IPS DF 4.7 (cell line): ENCODE data around the gene FAM9C.
"Not testable (repeated sequence)": the region's sequence is repeated elsewhere in the genome, so short reads cannot be mapped to it uniquely, and the experiment has no call there.

Experiments
- DNase-seq: peaks from one replicate; pipeline ENCODE4 v3.0.0-alpha.2; 2013; ENCODE audit warnings: low spot score; ENCODE audit errors: extremely low read depth

Gene FAM9C

DNA sequence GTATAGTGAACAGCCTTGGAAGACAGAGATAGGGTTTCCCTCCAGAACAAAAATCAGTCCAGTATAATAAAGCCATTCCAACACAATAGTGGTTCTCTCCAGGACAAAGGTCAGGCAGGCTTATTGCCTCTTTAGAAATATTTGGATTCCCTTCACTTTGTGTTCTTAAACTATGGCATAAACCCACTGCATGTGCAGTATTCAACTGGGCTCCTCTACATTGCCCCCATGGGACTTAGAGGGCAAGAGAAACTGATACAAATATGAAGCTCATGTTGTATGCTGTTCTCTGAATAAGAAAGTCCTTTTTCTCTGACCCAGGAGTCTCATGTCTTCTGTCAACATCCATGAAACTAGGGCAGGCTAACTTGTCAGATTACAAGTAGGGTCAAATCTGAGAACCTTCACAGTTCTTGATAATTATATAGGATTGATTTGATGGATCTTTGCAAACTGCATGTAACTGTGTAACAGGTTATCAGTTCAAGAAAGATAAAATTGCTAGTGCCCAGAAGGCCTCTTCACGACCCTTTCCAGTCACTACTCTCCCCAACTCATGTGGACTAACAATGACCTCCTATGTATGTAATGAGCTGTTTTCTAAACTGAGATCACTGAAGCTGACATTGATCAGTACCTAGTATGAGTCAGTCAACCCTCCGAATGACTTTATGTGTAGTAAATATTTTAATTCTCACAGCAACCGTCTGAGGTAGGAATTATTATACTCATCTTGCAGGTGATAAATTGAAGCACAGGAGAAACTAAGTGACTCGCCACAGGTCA, 31.9 kb upstream of the FAM9C start:
- no peak for DNase-seq

- no peak for DNase-seq
Measured at GRCh38 chrX:13074297-13075262, 30.2 kb upstream of the FAM9C start.

DNA sequence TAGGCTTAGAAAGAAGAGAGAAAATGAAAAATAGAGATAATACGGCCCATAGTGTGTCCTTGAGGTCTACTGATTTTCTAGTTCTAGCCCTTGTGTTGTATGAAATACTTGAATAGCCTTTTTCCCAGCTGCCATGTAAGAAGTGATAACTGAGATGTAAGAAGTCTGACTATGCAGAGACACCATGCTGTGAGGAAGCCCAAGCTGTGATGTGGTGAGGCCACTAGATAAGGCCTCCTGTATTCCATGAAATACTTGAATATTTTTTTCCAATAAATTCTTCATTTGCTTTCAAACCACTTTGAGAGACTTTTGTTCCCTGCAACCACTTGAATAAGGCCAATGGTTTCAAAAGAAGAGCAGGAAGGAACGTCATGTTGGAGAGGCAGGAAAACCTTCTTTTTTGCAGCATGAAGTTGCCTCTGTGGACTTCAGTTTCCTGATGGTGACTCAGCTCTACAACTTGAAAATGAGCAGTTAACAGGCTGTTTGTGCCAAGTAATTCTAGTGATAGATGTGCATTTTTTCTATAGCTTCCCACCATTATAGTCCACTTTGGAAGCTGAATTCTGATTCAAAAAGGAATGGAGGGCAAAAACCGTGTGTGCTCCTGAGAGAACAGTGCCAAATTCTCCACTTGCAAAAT, 25.5 kb upstream of the FAM9C start:
- no peak for DNase-seq

GRCh38 chrX:13068651-13069050, 24.2 kb upstream of the FAM9C start:
- no peak for DNase-seq

- no peak for DNase-seq
Measured at GRCh38 chrX:13067773-13068172, 23.4 kb upstream of the FAM9C start.

GRCh38 chrX:13066391-13066790, 22.0 kb upstream of the FAM9C start:
- no peak for DNase-seq

DNA sequence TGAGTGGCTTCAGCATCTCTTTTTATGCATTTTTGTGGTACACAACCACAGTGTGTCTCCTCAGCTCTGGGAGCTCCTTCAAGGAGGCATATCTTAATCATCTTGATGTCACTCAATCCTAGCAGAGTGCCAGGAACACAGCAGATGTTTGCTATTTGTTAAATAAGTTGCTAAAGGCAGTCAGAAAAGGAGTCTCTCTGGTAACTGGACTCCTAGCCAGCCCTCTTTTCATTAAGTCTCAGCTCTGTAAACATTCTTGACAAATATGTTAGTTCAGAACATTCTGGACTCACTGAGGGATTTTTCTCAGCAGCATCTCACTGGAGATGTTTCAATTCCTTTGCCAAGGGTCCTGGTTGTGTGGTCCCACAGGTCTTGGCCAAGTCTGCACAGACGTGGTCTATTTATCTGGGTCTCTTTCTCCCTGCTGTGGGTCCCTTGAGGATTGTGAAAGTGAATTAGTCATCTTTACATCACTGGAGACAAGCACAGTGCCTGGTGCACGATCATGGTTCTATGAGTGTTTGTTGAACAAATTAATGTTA, 20.3 kb upstream of the FAM9C start:
- no peak for DNase-seq

DNA sequence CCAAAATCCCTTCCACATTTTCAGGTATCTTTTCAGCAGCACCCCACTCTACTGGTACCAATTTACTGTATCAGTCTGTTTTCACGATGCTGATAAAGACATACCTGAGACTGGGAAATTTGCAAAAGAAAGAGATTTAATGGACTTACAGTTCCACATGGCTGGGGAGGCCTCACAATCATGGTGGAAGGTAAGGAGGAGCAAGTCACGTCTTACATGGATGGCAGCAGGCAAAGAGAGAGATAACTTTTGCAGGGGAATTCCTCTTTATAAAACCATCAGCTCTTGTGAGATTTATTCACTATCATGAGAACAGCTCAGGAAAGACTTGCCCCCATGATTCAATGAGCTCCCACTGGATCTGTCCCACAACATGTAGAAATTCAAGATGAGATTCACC, 18.7 kb upstream of the FAM9C start:
- DNase-seq: not testable (repeated sequence)

GRCh38 chrX:13062331-13062730, 17.9 kb upstream of the FAM9C start:
- DNase-seq: not testable (repeated sequence)

DNA sequence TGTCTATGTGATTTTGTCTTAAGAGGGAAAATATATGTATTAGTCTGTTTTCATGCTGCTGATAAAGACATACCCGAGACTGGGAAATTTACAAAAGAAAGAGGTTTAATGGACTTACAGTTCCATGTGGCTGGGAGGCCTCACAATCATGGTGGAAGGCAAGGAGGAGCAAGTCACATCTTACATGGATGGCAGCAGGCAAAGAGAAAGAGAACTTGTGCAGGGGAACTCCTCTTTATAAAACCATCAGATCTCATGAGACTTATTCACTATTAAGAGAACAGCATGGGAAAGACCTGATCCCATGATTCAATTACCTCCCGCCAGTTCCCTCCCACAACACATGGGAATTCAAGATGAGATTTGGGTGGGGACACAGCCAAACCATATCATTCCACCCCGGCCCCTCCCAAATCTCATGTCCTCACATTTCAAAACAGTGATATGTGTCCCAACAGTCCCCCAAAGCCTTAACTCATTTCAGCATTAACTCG, 16.8 kb upstream of the FAM9C start:
- not testable (repeated sequence) for DNase-seq

DNA sequence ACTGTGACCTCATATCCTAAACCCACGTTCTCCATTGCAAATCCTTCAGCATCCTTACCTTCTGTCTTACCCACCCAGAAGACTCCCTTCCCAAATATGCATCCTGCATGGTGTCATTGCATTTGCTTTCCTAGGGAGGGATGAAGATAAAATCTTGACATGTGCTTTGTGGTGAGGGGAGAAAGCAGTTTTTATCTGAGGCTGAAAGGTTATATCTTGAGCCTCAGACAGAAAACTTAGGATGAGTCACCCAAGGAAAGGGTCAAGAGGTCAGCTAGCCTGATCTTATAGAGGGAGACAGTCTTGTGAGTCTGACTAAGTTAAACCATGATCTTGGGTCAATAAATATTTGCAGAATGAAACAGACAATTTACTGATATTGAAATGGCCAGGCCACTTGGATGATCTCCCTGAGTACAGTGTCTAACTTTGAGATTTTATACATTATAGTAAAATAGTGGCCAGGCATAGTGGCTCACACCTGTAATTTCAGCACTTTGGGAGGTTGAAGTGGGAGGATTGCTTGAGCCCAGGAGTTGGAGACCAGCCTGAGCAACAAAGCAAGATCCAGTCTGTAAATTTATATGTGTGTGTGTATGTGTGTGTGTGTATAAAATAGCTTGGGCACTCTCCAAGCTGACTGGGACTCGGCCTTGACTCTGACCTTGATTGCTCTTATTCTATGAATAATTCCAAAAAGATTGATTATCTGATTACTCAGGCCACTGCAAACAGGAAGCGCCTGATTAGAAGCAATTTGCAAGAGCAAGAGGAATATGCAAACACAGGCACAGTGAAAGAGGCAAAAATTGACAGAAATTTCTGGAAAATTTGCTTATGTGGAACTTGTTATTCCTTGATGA, 15.4 kb upstream of the FAM9C start:
- no peak for DNase-seq

GRCh38 chrX:13055486-13055885, 11.1 kb upstream of the FAM9C start:
- no peak for DNase-seq

DNA sequence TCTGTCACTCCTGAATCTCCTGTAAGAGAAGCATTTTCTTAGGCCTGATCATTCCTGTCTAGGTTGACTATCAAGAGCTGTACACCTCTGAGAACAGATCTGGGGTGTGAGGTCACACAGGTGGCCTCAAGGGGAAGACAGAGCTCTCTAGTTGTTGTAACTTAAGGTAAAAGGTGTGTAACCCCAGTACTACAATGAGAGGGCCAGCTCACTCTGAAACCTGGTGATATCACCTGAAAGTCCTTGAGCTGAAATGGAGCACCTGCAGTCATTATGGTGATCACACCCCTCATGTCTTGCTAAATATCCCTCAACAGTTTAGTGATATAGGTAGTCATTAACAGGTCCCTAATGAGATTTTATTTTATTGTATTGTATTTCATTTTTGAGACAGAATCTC, 8.8 kb upstream of the FAM9C start:
- no peak for DNase-seq

GRCh38 chrX:13051529-13052172, 7.2 kb upstream of the FAM9C start:
- no peak for DNase-seq

- DNase-seq: no peak
Measured at GRCh38 chrX:13051167-13051528, 6.7 kb upstream of the FAM9C start.

DNA sequence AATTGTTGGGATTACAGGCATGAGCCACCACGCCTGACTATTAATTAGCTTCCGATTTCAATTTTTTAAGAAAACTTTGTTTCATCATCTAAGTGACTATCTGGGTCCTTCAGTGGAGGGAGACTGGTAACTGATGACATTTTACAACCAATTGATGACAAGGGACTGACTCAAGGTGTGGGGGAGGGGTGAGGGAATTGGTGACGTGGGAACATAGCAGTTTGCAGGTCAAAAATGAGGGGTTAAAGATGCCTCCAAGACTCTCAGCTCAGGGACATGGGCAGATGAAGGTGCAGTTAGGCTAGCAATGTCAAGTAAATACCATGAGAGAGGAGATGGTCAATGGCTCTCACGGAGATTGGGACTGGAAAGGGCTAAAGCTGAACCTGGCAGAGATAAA, 5.7 kb upstream of the FAM9C start:
- no peak for DNase-seq

DNA sequence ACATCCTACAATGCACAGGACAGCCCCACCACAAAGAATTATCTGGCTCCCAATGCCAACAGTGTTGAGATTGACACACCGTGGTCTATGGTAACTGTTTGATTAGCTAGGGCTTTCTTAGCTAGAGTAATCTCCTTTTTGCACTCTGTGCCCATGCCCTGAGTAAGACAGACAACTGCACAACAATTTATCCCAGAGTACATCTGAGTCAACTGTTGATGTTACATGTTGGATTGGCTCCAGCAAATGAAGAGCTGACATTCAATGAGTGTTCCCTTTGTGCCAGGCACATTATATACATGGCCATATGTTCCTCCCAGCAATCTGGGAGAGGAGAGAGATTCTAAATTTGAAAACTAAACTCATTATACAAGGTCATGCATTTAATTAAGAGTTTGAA, 3.9 kb upstream of the FAM9C start:
- DNase-seq: no peak

- DNase-seq: no peak
Measured at GRCh38 chrX:13047759-13048158, 3.3 kb upstream of the FAM9C start.

- no peak for DNase-seq
Measured at GRCh38 chrX:13046141-13046855, 1.9 kb upstream of the FAM9C start.
